ENCODE data around the gene ADH6.

ADH6 gene

GRCh38 chr4:99166544-99166943 is 52.5 kb downstream of the ADH6 start:
- no peak for TF ChIP-seq Cebpa-rat (IDR thresholded peaks at IDR 0.05)
- H3K27ac ChIP-seq: no peak overlapping the region
- H4K20me1 ChIP-seq: no peaks in the 10 kb centered on the region
- no peak overlapping the region for H3K4me2 ChIP-seq
- no peak overlapping the region for H3K9ac ChIP-seq
- no peaks in the 10 kb centered on the region for H3K4me1 ChIP-seq
- no peaks in the 10 kb centered on the region for H3K27me3 ChIP-seq
- 0 out of 22 replicates have a peak, but pooled peaks cover 0 to 3% (median 0%) of the 10 kb centered on the region in 11 experiments for H3K9me3 ChIP-seq (replicated peaks in 1 of 11)
- H3K36me3 ChIP-seq: no peaks in the 10 kb centered on the region
- H3K4me3 ChIP-seq: no peak overlapping the region

GRCh38 chr4:99165978-99166377 is 53.1 kb downstream of the ADH6 start:
- TF ChIP-seq Cebpa-rat (IDR thresholded peaks at IDR 0.05): no peak
- 0 out of 22 replicates have a peak, but pooled peaks cover 0 to 3% (median 0%) of the 10 kb centered on the region in 11 experiments for H3K9me3 ChIP-seq (replicated peaks in 1 of 11)
- H3K9ac ChIP-seq: no peak overlapping the region
- no peaks in the 10 kb centered on the region for H4K20me1 ChIP-seq
- H3K4me1 ChIP-seq: no peaks in the 10 kb centered on the region
- no peaks in the 10 kb centered on the region for H3K36me3 ChIP-seq
- H3K4me2 ChIP-seq: no peak overlapping the region
- H3K27ac ChIP-seq: no peak overlapping the region
- H3K4me3 ChIP-seq: no peak overlapping the region
- no peaks in the 10 kb centered on the region for H3K27me3 ChIP-seq

DNA sequence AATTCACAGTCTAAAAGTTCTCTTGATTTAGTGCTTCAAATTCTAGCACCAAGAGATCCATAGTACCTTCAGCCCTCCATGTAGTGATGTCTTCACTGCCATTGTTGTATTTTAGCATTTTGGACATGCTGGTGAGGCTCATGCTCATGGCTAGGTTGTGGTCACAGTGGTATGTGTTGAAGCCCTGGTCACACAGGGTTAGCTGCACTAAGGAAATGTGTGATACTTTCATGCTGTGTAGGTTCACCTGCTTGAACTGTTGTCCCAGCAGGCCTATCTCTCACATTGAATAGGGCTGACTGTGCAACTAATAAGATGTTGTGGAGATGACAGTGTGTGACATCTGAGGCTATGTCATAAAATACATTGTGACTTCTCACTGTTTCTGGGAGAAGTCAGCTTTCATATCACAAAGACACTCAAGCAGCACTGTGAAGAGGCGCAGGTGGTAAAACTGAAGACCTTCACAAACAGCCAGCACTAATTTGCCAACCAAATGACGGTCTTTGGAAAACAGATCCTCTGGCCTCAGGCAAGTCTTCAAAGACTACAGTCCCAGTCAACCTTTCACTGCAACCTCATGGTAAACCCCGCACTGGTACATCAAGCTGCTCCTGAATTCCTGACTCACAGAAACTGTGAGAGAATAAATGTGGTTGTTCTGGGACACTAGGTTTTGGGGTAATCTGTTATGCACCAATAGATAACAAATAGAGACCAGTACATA is 57.5 kb downstream of the ADH6 start:
- TF ChIP-seq Cebpa-rat (IDR thresholded peaks at IDR 0.05): no peak
- Histone ChIP-seq H3K36me3 (no peaks in the 10 kb centered on the region), H3K4me2 (no peak overlapping the region), H3K4me1 (no peaks in the 10 kb centered on the region), H3K9me3 (replicated peaks in 1 of 11) (0 out of 22 replicates have a peak, but pooled peaks cover 0 to 3% (median 0%) of the 10 kb centered on the region in 11 experiments), H4K20me1 (no peaks in the 10 kb centered on the region), H3K9ac (no peak overlapping the region), H3K27ac (no peak overlapping the region), H3K27me3 (no peaks in the 10 kb centered on the region), H3K4me3 (no peak overlapping the region)

GRCh38 chr4:99159699-99160098 is 59.3 kb downstream of the ADH6 start:
- no peak for TF ChIP-seq Cebpa-rat (IDR thresholded peaks at IDR 0.05)
- Histone ChIP-seq H4K20me1 (no peaks in the 10 kb centered on the region), H3K4me3 (no peak overlapping the region), H3K9me3 (replicated peaks in 1 of 11) (0 out of 22 replicates have a peak, but pooled peaks cover 0 to under 1% (median 0%) of the 10 kb centered on the region in 11 experiments), H3K9ac (no peak overlapping the region), H3K4me2 (no peak overlapping the region), H3K27ac (no peak overlapping the region), H3K4me1 (no peaks in the 10 kb centered on the region), H3K36me3 (no peaks in the 10 kb centered on the region), H3K27me3 (no peaks in the 10 kb centered on the region)

DNA sequence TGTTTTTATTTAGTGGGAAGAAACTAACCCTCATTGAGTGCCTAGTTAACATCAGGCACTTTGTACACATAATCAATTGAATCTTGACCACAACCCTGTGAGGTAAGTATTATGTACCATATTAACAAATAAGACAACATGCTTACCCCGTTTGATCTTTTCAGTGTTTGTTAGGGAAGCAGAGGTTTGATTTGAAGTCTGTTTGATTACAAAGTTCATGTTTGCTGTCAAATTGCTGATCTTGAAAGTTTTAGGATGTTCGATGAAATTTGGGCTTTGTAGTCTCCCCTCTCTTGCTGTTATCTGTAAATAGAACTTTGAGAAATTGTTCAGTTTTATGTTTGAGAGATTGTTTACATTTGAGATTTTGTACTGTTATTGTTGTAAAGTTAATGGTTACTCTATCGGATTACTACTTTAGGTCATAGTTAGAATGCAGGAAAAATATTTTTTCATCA is 61.5 kb downstream of the ADH6 start:
- Histone ChIP-seq H3K27ac (no peak overlapping the region), H3K4me1 (no peaks in the 10 kb centered on the region), H3K27me3 (no peaks in the 10 kb centered on the region), H3K9ac (no peak overlapping the region), H3K4me2 (no peak overlapping the region), H3K36me3 (no peaks in the 10 kb centered on the region), H3K9me3 (replicated peaks in 1 of 11) (peaks cover 0 to 6% (median 2%) of the 10 kb centered on the region in 11 experiments; a peak in 5 of 22 replicates), H3K4me3 (no peak overlapping the region), H4K20me1 (no peaks in the 10 kb centered on the region)
- TF ChIP-seq Cebpa-rat (IDR thresholded peaks at IDR 0.05): no peak

DNA sequence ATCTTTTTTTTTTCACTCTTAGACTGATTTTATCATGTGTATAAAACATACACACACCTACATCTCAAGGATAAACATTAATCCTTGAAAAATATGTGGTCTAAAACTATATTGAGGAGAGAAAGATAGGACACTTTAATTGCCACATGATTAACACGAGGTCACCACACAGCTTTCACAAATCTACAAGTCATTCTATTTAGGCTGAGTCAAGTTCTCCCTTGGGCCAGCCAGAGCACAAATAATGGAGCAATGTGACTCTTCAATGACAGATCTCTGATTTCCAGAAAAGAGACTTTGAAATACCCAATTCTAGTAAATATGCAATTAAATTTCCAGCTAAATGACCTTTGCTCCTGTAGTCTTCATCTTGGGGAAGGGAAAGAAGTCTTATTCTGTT is 62.1 kb downstream of the ADH6 start:
- H3K9ac ChIP-seq: no peak overlapping the region
- H3K27ac ChIP-seq: no peak overlapping the region
- H4K20me1 ChIP-seq: no peaks in the 10 kb centered on the region
- H3K4me2 ChIP-seq: no peak overlapping the region
- H3K9me3 ChIP-seq (replicated peaks in 1 of 11): peaks cover 3 to 11% (median 7%) of the 10 kb centered on the region in 11 experiments; a peak in 18 of 22 replicates
- TF ChIP-seq Cebpa-rat (IDR thresholded peaks at IDR 0.05): no peak
- H3K4me3 ChIP-seq: no peak overlapping the region
- H3K36me3 ChIP-seq: no peaks in the 10 kb centered on the region
- H3K27me3 ChIP-seq: no peaks in the 10 kb centered on the region
- no peaks in the 10 kb centered on the region for H3K4me1 ChIP-seq

DNA sequence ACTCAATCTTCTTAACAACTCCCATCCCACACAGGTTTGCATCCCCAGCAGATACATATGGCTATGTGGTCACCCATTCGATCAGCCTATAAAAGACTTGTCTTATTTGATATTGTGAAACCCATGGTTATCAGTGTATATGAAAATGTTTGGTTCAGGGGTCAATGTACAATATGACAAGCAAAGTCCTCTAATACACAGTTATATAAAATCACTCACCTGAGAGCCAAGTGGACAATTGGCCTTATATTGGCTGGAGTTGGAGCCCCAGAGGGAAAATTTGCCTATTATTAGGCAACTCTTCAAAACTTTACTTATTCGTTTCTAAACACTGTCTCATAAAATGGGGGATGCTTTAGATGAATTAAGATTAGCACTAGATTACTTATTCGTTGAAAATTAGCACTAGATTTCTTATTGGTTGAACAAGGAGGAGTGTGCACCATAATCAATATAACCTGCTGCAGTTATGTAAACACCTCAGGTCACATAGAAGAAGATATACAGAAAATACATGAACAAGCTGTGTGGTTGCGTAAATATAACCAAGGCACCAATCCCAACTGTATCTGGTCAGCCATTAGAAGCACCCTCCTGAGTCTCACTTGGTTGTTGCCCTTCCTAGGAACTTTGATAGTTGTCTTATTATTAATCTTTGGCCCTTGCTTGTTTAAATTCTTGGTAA is 64.2 kb downstream of the ADH6 start:
- H3K4me2 ChIP-seq: no peak overlapping the region

More for the DNA sequence above, 64.2 kb downstream of the ADH6 start:
- Histone ChIP-seq H4K20me1 (no peaks in the 10 kb centered on the region), H3K9me3 (replicated peaks in 1 of 11) (peaks cover 23 to 33% (median 29%) of the 10 kb centered on the region in 11 experiments), H3K27me3 (no peaks in the 10 kb centered on the region), H3K27ac (no peak overlapping the region), H3K4me1 (no peaks in the 10 kb centered on the region), H3K9ac (no peak overlapping the region), H3K36me3 (no peaks in the 10 kb centered on the region), H3K4me3 (no peak overlapping the region)
- no peak for TF ChIP-seq Cebpa-rat (IDR thresholded peaks at IDR 0.05)
